GM23338 (cell line): ENCODE results near the gene P2RY12. TPM values are rescaled to one million over a fixed set of nuclear protein-coding genes. Genes with fewer than 3 reads are reported as not detected.

Experiments used
- ATAC-seq: fragments of 200-7000 bp; cut with Tn5 transposase; 3 replicates; pipeline ENCODE4 v1.9.1; 2020
- DNase-seq: peaks from one replicate; pipeline ENCODE4 v3.0.0-alpha.2; 2015; ENCODE audit warnings: low spot score
- H2AFZ ChIP-seq: fragments of 200-600 bp; sonication (generic); 2 replicates; pipeline ENCODE4 v1.8.0; 2016; ENCODE audit warnings: antibody characterized with exemption, mild to moderate bottlenecking, moderate library complexity
- H3F3A ChIP-seq: fragments of 200-600 bp; sonication (generic); replicated peaks from 2 replicates; pipeline ENCODE4 v1.8.0; 2017; ENCODE audit warnings: antibody characterized with exemption, mixed run types, low read depth
- H3K27ac ChIP-seq: fragments of 200-600 bp; sonication (generic); 2 replicates; pipeline ENCODE4 v1.6.1; 2016; ENCODE audit warnings: low read depth
- H3K27me3 ChIP-seq: fragments of 200-600 bp; sonication (generic); 2 replicates; pipeline ENCODE4 v1.8.0; 2016; ENCODE audit warnings: mild to moderate bottlenecking, mixed run types, moderate library complexity; ENCODE audit not compliant: insufficient read depth
- H3K36me3 ChIP-seq: fragments of 200-600 bp; sonication (generic); 2 replicates; pipeline ENCODE4 v1.8.0; 2016; ENCODE audit warnings: mild to moderate bottlenecking; ENCODE audit not compliant: insufficient read depth
- H3K4me1 ChIP-seq: fragments of 200-600 bp; sonication (generic); 2 replicates; pipeline ENCODE4 v1.8.0; 2016; ENCODE audit warnings: mild to moderate bottlenecking, moderate library complexity; ENCODE audit not compliant: insufficient read depth
- H3K4me2 ChIP-seq: fragments of 200-600 bp; sonication (generic); 2 replicates; pipeline ENCODE4 v1.7.1; 2017; ENCODE audit warnings: mixed run types
- H3K4me3 ChIP-seq: fragments of 200-600 bp; sonication (generic); 2 replicates; pipeline ENCODE4 v1.6.1; 2016; ENCODE audit warnings: mixed run types
- H3K79me2 ChIP-seq: fragments of 200-600 bp; sonication (generic); replicated peaks from 2 replicates; pipeline ENCODE4 v1.8.0; 2017; ENCODE audit warnings: mild to moderate bottlenecking; ENCODE audit not compliant: insufficient read depth
- H3K9me2 ChIP-seq: fragments of 200-600 bp; sonication (generic); 2 replicates; pipeline ENCODE4 v1.8.0; 2017; ENCODE audit not compliant: insufficient read depth
- H4K20me1 ChIP-seq: fragments of 200-600 bp; sonication (generic); replicated peaks from 2 replicates; pipeline ENCODE4 v1.8.0; 2017; ENCODE audit warnings: mild to moderate bottlenecking; ENCODE audit not compliant: insufficient read depth
- H3K27ac Mint-ChIP-seq: 2 replicates; pipeline ENCODE4 v1.8.0; 2020; ENCODE audit warnings: inconsistent platforms, mild to moderate bottlenecking, moderate library complexity, mixed read lengths
- H3K27me3 Mint-ChIP-seq: 3 replicates; pipeline ENCODE4 v1.8.0; 2022; ENCODE audit warnings: low read depth, mild to moderate bottlenecking, moderate library complexity, mixed read lengths, inconsistent platforms; ENCODE audit not compliant: insufficient read depth, poor library complexity
- H3K36me3 Mint-ChIP-seq: 3 replicates; pipeline ENCODE4 v1.8.0; 2021; ENCODE audit warnings: low read depth, mild to moderate bottlenecking, inconsistent platforms, moderate library complexity, mixed read lengths
- H3K4me1 Mint-ChIP-seq: 3 replicates; pipeline ENCODE4 v1.8.0; 2020; ENCODE audit warnings: mild to moderate bottlenecking, inconsistent platforms, mixed read lengths
- H3K4me3 Mint-ChIP-seq: 3 replicates; pipeline ENCODE4 v1.8.0; 2021; ENCODE audit warnings: moderate library complexity, mild to moderate bottlenecking, inconsistent platforms, mixed read lengths
- H3K9me3 Mint-ChIP-seq: 3 replicates; pipeline ENCODE4 v1.8.0; 2020; ENCODE audit warnings: moderate library complexity, mild to moderate bottlenecking, inconsistent platforms, mixed read lengths
- CTCF ChIP-seq, 2 experiments: fragments of 200-600 bp in 1 of 2; sonication (generic) in 1 of 2; conservative IDR thresholded peaks; 2 replicates each; pipeline versions ENCODE4 v1.5.1 to v1.6.1; 2016 to 2017; ENCODE audit warnings: antibody characterized with exemption in 2 of 2, low read depth in 2 of 2, mild to moderate bottlenecking in 2 of 2, moderate library complexity in 1 of 2
- EZH2 ChIP-seq: fragments of 200-600 bp; sonication (generic); IDR thresholded peaks from one replicate; pipeline ENCODE4 v1.8.0; 2017; ENCODE audit warnings: antibody characterized with exemption, mild to moderate bottlenecking, low read depth; ENCODE audit not compliant: unreplicated experiment
- EZH2phosphoT487 ChIP-seq: fragments of 200-600 bp; sonication (generic); IDR thresholded peaks from one replicate; pipeline ENCODE4 v1.8.1; 2018; ENCODE audit warnings: antibody characterized with exemption; ENCODE audit not compliant: unreplicated experiment
- REST ChIP-seq: IDR thresholded peaks from one replicate; pipeline ENCODE4 v1.6.1; 2018; ENCODE audit warnings: antibody characterized with exemption; ENCODE audit not compliant: unreplicated experiment
- ZNF331 ChIP-seq: fragments of 250-450 bp; sonication (Bioruptor Pico); IDR thresholded peaks from 2 replicates; pipeline ENCODE4 v1.5.0; 2020; ENCODE audit warnings: low read depth, mild to moderate bottlenecking, moderate library complexity
- ZNF462 ChIP-seq: fragments of 250-450 bp; sonication (Bioruptor Pico); IDR thresholded peaks from 2 replicates; pipeline ENCODE4 v1.5.0; 2020; ENCODE audit warnings: mild to moderate bottlenecking, moderate library complexity
- polyA plus RNA-seq: library from polyadenylated mRNA; unstranded; fragments of >200 nt; fragmentation: Nextera tagmentation; extraction: Ambion mirVana; gene quantifications from 2 replicates; pipeline ENCODE4 v1.2.1, GENCODE V29; 2016
- total RNA-seq: library from RNA; depleted of rRNA; stranded (reverse); fragments of >200 nt; shearing (Covaris generic); gene quantifications from 2 replicates; pipeline ENCODE4 v1.2.3, GENCODE V29; 2014

Gene P2RY12
- total and polyA plus RNA-seq, 2 experiments from 2014 or later: 1.1 TPM; not detected in 1

- TF ChIP-seq ZNF462 (CRISPR knock-in tag) (no peak), ZNF331 (CRISPR knock-in tag) (no peak), EZH2phosphoT487 (no peak)
These were observed 62.0 kb downstream of the P2RY12 start (continued) for GRCh38 chr3:151322511-151322910.

GRCh38 chr3:151321526-151321925 lies 63.0 kb downstream of the P2RY12 start:
- H3K4me3 Mint-ChIP-seq: no peak overlapping the region
- no peaks in the 10 kb centered on the region for H4K20me1 ChIP-seq
- peaks cover 13% of the 10 kb centered on the region for H3K4me1 ChIP-seq
- no peak overlapping the region for H2AFZ ChIP-seq
- H3K27ac Mint-ChIP-seq: no peak overlapping the region
- H3K79me2 ChIP-seq: no peaks in the 10 kb centered on the region
- peaks cover 15% of the 10 kb centered on the region for H3K4me1 Mint-ChIP-seq
- H3K27me3 ChIP-seq: no peaks in the 10 kb centered on the region
- ATAC-seq (no peak), DNase-seq (no peak)
- H3K27ac ChIP-seq: no peak overlapping the region
- H3F3A ChIP-seq: no peaks in the 10 kb centered on the region
- H3K4me3 ChIP-seq: no peak overlapping the region
- H3K36me3 Mint-ChIP-seq: peaks cover 4% of the 10 kb centered on the region; the same call in 1 of the 3 replicates
- H3K36me3 ChIP-seq: no peaks in the 10 kb centered on the region
- H3K9me3 Mint-ChIP-seq: no peaks in the 10 kb centered on the region
- no peak overlapping the region for H3K4me2 ChIP-seq
- H3K9me2 ChIP-seq: peaks cover 3% of the 10 kb centered on the region
- no peaks in the 10 kb centered on the region for H3K27me3 Mint-ChIP-seq
- TF ChIP-seq CTCF (conservative IDR thresholded peaks at IDR 0.05; ENCODE audit: low read depth in 2 of 2) (no peak), EZH2 (no peak), REST (no peak)
